BLaER1 (cell line): ENCODE measurements around the gene DUS2.
A peak's percentile ranks its signal among the peaks of the same experiment; 100 is the strongest.

ENCODE experiments used
- H3K27ac ChIP-seq: shearing (Covaris generic); formaldehyde crosslinking; 2 replicates; pipeline ENCODE4 v1.8.1; 2022
- H3K27me3 ChIP-seq: shearing (Covaris generic); formaldehyde crosslinking; 2 replicates; pipeline ENCODE4 v1.8.1; 2022
- H3K36me3 ChIP-seq: shearing (Covaris generic); formaldehyde crosslinking; 2 replicates; pipeline ENCODE4 v1.8.1; 2022
- H3K4me1 ChIP-seq: shearing (Covaris generic); formaldehyde crosslinking; 2 replicates; pipeline ENCODE4 v1.8.1; 2022
- H3K4me2 ChIP-seq: shearing (Covaris generic); formaldehyde crosslinking; 2 replicates; pipeline ENCODE4 v1.8.1; 2022
- H3K4me3 ChIP-seq: shearing (Covaris generic); formaldehyde crosslinking; 2 replicates; pipeline ENCODE4 v1.8.1; 2022
- H3K9ac ChIP-seq: shearing (Covaris generic); formaldehyde crosslinking; 2 replicates; pipeline ENCODE4 v1.8.1; 2022
- H3K9me3 ChIP-seq: shearing (Covaris generic); formaldehyde crosslinking; 2 replicates; pipeline ENCODE4 v1.8.1; 2022
- H4K20me1 ChIP-seq: shearing (Covaris generic); formaldehyde crosslinking; 2 replicates; pipeline ENCODE4 v1.8.1; 2022
- Cebpa-rat ChIP-seq: shearing (Covaris generic); IDR thresholded peaks from 2 replicates; pipeline ENCODE4 v1.8.1; 2022

DUS2 gene

GRCh38 chr16:68075980-68076379, 52.9 kb downstream of the DUS2 start:
- Histone ChIP-seq H3K4me2 (peak overlapping the region; percentile 87), H3K4me3 (peak overlapping the region; percentile 31; the same call in 1 of the 2 replicates), H3K27me3 (peaks cover 5% of the 10 kb centered on the region; the same call in 1 of the 2 replicates), H3K4me1 (peaks cover 99% of the 10 kb centered on the region), H3K9me3 (no peaks in the 10 kb centered on the region), H3K36me3 (peaks cover 60% of the 10 kb centered on the region), H3K27ac (peak overlapping the region; percentile 80), H3K9ac (no peak overlapping the region; the same call in 1 of the 2 replicates), H4K20me1 (peaks cover 55% of the 10 kb centered on the region)
- no peak for TF ChIP-seq Cebpa-rat

- no peak for TF ChIP-seq Cebpa-rat
- peaks cover 49% of the 10 kb centered on the region for H4K20me1 ChIP-seq
- H3K4me3 ChIP-seq = no peak overlapping the region
- H3K9ac ChIP-seq = peak overlapping the region; percentile 16; the same call in 1 of the 2 replicates
- H3K4me1 ChIP-seq = peaks cover 99% of the 10 kb centered on the region
- H3K36me3 ChIP-seq = peaks cover 59% of the 10 kb centered on the region
- H3K9me3 ChIP-seq = no peaks in the 10 kb centered on the region
- peaks cover 5% of the 10 kb centered on the region; the same call in 1 of the 2 replicates for H3K27me3 ChIP-seq
- H3K27ac ChIP-seq = peak overlapping the region; percentile 80; the same call in 1 of the 2 replicates
- peak overlapping the region; percentile 87 for H3K4me2 ChIP-seq
Observed at GRCh38 chr16:68076560-68076959, 53.5 kb downstream of the DUS2 start.

GRCh38 chr16:68077866-68078700, 55.0 kb downstream of the DUS2 start:
- Histone ChIP-seq H3K9me3 (no peaks in the 10 kb centered on the region), H3K36me3 (peaks cover 44% of the 10 kb centered on the region), H3K4me1 (peaks cover 99% of the 10 kb centered on the region), H3K27me3 (peaks cover 5% of the 10 kb centered on the region; the same call in 1 of the 2 replicates), H3K9ac (no peak overlapping the region), H3K4me2 (peak overlapping the region; percentile 87), H4K20me1 (peaks cover 34% of the 10 kb centered on the region), H3K27ac (peak overlapping the region; percentile 85; the same call in 1 of the 2 replicates), H3K4me3 (no peak overlapping the region)
- TF ChIP-seq Cebpa-rat = no peak

- TF ChIP-seq Cebpa-rat = no peak
- 0 out of 2 replicates have a peak overlapping the region, but pooled peaks have one; percentile 47 for H3K9ac ChIP-seq
- peak overlapping the region; percentile 85 for H3K27ac ChIP-seq
- H3K9me3 ChIP-seq = no peaks in the 10 kb centered on the region
- peaks cover 27% of the 10 kb centered on the region for H4K20me1 ChIP-seq
- peaks cover 5% of the 10 kb centered on the region; the same call in 1 of the 2 replicates for H3K27me3 ChIP-seq
- H3K4me2 ChIP-seq = peak overlapping the region; percentile 87
- H3K36me3 ChIP-seq = peaks cover 37% of the 10 kb centered on the region
- peaks cover 99% of the 10 kb centered on the region for H3K4me1 ChIP-seq
- H3K4me3 ChIP-seq = no peak overlapping the region
Observed at GRCh38 chr16:68078701-68079375, 55.8 kb downstream of the DUS2 start.

- peaks cover 5% of the 10 kb centered on the region; the same call in 1 of the 2 replicates for H3K27me3 ChIP-seq
- TF ChIP-seq Cebpa-rat = no peak
- H3K36me3 ChIP-seq = peaks cover 35% of the 10 kb centered on the region
- H3K27ac ChIP-seq = peak overlapping the region; percentile 85
- H3K4me1 ChIP-seq = peaks cover 99% of the 10 kb centered on the region
- peak overlapping the region; percentile 87 for H3K4me2 ChIP-seq
- peak overlapping the region; percentile 47; the same call in 1 of the 2 replicates for H3K9ac ChIP-seq
- peaks cover 22% of the 10 kb centered on the region for H4K20me1 ChIP-seq
- peak overlapping the region; percentile 48; the same call in 1 of the 2 replicates for H3K4me3 ChIP-seq
- no peaks in the 10 kb centered on the region for H3K9me3 ChIP-seq
Observed at GRCh38 chr16:68079376-68079625, 56.2 kb downstream of the DUS2 start.

GRCh38 chr16:68079626-68080344, 56.7 kb downstream of the DUS2 start:
- Histone ChIP-seq H3K4me1 (peaks cover 97% of the 10 kb centered on the region), H3K9me3 (no peaks in the 10 kb centered on the region), H3K27ac (peak overlapping the region; percentile 85), H3K4me2 (peak overlapping the region; percentile 87), H3K27me3 (peaks cover 5% of the 10 kb centered on the region; the same call in 1 of the 2 replicates), H3K9ac (peak overlapping the region; percentile 47), H3K36me3 (peaks cover 35% of the 10 kb centered on the region), H3K4me3 (peak overlapping the region; percentile 48), H4K20me1 (peaks cover 19% of the 10 kb centered on the region)
- no peak for TF ChIP-seq Cebpa-rat

- H4K20me1 ChIP-seq = peaks cover 8% of the 10 kb centered on the region
- peak overlapping the region; percentile 87 for H3K4me2 ChIP-seq
- TF ChIP-seq Cebpa-rat = no peak
- H3K9ac ChIP-seq = no peak overlapping the region
- no peak overlapping the region for H3K4me3 ChIP-seq
- no peaks in the 10 kb centered on the region for H3K9me3 ChIP-seq
- H3K27ac ChIP-seq = peak overlapping the region; percentile 95
- peaks cover 79% of the 10 kb centered on the region for H3K4me1 ChIP-seq
- no peaks in the 10 kb centered on the region for H3K27me3 ChIP-seq
- peaks cover 18% of the 10 kb centered on the region for H3K36me3 ChIP-seq
Observed at GRCh38 chr16:68081861-68082628, 59.0 kb downstream of the DUS2 start.

GRCh38 chr16:68082629-68083238, 59.6 kb downstream of the DUS2 start:
- Histone ChIP-seq H3K4me2 (peak overlapping the region; percentile 87), H3K9me3 (no peaks in the 10 kb centered on the region), H3K27me3 (no peaks in the 10 kb centered on the region), H4K20me1 (peaks cover 15% of the 10 kb centered on the region), H3K4me1 (peaks cover 79% of the 10 kb centered on the region), H3K9ac (no peak overlapping the region), H3K27ac (peak overlapping the region; percentile 95; the same call in 1 of the 2 replicates), H3K4me3 (no peak overlapping the region), H3K36me3 (peaks cover 11% of the 10 kb centered on the region)
- no peak for TF ChIP-seq Cebpa-rat
